GM18517 (cell line): ENCODE measurements around the gene GPT2.

ENCODE experiments used
- ATAC-seq: cut with Tn5 transposase; IDR thresholded peaks from one replicate; pipeline ENCODE4 v1.9.1; 2021; ENCODE audit warnings: mild to moderate bottlenecking, moderate library complexity; ENCODE audit not compliant: unreplicated experiment

The GPT2 gene

DNA sequence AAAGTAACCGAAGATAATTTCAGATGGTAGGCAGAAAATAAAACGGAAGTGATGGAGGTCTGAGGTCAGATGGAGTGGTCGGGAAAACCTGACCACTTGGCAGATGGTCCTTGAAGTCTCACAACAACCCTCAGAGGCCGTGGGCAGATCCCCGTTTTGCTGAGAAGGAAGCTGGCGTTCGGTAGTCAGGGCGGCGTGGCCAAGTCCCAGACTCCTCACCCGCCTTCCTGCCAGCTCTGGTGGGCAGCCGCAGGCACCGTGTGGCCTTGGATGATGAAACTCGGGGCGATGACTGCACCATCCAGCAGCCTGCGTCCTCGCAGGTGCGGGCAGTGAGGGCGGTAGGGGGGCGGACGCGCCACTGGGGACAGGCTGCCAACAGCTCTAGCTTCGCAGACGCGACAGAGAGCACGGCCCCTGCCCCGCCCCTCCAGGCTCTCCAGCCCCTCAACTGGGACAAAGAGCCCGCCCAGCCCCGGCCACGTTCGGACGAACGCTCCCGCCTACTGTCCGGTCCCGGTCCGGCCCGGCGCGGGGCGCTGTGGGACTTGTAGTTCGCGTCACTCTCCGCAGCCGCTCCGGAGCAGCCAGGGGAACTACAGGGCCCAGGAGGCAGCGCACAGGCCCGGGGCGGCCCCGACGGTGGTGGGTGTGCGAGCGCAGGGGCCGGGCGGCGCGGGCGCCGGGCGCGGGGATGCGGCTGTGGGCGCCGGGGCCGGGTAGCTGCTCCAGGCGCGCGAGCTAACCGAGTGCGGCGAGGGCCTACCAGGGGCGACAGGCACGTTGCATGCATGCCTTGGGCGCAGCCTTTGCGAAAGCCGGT is at the start of gene GPT2:
TSS of gene GPT2 (plus strand) at position 673 of the 823 bp plus-strand sequence. CDS start 354 bp downstream, outside the sequence.
- peak; percentile 97 for ATAC-seq

GRCh38 chr16:46836534-46837530 is 47.3 kb upstream of the GPT2 start:
- ATAC-seq, result no peak

GRCh38 chr16:46839986-46840443 is 44.1 kb upstream of the GPT2 start:
- no peak for ATAC-seq

DNA sequence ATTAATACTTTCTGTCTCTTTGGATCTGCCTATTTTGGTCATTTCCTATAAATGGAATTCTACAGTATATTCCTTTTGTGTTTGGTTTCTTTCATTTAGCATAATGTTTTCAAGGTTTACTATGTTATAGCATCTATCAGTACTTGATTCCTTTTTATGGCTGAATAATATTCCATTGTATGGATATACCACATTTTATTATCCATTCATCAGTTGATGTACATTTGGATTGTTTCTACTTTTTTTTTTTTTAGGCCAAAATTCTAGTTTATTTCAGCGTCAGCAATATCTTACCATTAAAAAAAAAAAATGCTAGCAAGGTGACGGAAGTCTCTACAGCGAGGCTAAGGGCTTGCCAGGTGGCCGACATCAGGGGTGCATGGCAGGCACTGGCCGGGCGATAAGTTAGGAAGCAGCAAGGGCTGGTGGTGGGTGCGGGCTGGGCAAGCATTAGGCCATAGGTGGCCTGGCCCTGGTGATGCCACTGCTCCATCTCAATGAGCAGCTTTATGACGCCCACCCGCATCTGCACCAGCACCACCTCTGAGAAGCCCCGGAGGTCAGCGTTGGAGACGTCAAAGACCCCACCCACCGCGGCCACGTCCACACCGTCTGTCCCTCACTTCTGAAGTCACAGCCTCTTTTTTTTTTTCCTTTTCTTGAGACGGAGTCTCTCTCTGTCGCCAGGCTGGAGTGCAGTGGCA is 41.8 kb upstream of the GPT2 start:
- ATAC-seq, result no peak

- ATAC-seq, result no peak
Measured at GRCh38 chr16:46843898-46844642, 40.1 kb upstream of the GPT2 start.

- ATAC-seq, result no peak
Measured at GRCh38 chr16:46844771-46845170, 39.4 kb upstream of the GPT2 start.

DNA sequence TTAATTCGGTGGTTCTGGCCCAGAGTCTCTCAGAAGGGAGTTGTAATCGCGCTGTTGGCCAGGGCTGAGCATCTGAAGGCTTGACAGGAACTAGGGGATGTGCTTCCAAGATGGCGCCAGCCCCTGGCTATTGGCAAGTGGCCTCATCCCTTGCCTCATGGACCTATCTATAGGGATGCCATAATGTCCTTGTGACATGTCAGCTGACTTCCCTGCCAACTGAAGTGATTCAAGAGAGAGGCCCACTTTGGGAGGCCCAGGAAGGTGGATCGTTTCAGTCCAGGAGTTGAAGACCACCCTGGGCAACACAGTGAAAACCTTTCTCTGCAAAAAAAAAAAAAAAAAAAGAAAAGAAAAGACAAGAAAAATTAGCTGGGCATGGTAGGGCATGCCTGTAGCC is 38.2 kb upstream of the GPT2 start:
- no peak for ATAC-seq

DNA sequence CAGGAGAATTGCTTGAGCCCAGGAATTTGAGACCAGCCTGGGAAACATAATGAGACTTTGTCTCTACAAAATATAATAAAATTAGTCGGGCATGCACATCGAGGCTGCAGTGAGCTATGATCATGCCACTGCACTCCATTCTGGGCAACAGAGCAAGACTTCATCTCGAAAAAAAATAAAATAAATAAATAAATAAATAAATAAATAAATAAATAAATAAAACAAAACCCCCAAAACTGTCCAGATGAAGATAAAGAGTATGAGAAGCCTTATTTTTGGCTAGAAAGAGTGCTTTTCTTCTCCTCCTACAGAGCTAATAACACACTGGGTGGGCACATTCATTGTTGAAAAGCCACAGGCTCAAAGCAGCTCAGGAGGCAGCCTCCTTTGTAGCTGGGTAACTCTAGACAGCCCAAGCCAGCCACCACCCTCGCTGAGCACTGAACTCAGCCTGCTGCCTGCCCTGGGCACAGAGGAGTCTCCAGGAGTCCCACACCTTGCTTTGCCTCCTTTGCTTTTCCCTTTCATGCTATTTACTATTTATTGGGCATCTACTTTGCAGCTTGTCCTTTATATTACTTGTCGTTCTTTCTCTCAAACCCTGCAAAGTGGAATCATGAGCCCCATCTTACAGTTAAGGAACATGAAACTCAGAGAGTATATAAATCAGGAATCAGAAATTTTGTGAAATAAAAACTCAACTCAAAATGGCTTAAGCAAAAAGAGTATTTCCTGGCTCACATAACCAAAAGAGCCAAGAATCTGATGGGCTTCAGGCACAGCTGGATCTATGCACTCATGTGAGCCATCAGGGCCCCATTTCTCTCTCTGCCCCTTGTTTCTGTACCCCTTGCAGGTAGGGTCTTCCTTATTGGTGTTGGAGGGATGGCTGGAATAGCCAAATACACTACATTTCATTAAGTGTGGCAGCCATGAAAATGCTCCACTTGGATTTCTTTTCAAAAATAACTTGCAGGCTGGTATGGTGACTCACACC is 35.1 kb upstream of the GPT2 start:
- no peak for ATAC-seq

DNA sequence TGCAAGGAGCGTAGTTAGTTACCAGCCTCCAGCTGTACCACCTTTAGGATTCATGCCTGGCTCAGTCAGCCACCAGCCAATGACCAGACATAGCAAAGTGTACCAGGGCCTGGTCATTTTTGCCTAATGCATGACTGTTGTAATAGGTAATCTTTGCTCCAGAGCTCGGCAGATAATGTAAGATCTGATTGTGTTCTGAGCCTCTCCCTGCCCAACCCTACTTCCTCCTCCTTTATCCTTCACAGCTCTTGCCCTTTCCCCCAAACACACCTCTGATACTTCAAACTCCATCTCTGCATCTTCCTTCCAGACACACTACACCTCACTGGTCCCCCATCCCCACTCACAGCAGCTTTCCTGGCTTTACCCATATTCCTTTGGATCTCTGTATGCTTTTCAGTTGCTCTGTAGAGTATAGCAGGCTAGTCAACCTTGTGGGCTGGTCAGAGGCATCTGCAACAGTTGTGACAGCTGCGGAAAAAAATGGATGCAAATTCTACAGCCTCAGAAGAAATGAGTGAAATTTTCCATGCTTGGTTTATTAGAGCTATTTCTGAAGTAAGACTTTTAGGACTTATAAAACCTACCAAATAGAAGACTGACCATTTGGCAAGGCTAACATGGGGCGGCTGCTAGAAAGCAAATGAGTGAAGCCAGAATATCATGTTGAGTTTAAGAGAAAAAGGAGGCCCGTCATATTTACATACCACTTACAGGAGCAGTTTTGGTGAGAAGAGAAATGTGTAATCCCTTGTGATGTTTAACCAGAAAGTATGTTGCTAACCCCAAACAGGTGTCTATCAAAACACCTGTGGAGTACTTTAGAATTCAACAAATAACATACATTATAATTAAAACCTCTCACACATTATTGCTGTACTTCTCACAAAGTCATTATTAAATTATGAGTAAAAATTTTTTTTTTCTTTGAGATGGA is 33.3 kb upstream of the GPT2 start:
- no peak for ATAC-seq

GRCh38 chr16:46852130-46852529 is 32.0 kb upstream of the GPT2 start:
- no peak for ATAC-seq

DNA sequence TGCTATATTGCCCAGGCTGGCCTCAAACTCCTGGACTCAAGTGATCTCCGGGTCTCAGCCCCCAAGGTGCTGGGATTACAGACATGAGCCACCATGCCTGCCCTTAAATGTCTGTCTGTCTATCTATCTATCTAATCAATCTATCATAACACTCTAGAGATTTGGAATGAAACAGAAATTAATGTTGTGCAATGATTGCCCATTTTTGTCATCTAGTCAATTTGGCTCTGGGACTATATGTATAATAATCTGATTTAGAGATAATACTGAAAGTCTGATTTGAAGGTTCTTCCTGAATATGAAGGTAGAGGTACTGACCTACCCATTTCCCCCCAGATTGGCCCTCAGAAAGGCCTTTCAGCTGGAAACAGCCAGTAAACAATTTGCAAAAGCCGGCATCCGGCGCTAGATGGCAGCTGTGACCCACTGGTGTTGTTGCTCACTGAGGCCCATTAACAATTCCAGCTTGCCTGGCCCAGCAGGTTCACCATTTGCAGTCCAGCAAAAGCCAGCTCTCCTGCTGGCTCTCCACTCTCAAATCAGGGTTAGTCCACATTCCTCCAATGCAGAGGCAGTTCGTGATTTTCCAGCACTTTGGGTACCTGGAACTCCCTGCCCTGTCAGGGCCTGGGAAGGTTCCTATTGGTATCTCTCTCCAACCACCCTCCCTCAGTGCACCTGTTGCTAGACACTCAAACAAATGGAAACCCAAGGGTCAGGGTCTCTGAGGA is 30.3 kb upstream of the GPT2 start:
- peak; percentile 55 for ATAC-seq

DNA sequence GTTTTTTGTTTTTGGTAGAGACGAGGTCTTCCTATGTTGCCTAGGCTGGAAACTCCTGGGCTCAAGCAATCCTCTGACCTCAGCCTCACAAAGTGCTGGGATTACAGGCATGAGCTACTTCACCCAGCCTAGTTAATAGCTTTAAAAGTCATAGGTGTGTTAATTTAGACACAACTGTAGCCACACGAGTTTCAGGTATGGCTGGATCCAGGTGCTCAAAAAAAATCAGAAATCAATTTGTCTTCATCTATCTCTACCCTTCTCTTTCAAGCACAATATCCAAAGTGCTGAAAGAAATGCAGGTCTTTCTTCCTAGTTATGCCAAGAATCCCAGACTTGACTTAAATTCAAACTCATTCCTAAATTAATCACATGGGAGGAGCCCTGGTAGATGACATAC is 29.3 kb upstream of the GPT2 start:
- no peak for ATAC-seq

DNA sequence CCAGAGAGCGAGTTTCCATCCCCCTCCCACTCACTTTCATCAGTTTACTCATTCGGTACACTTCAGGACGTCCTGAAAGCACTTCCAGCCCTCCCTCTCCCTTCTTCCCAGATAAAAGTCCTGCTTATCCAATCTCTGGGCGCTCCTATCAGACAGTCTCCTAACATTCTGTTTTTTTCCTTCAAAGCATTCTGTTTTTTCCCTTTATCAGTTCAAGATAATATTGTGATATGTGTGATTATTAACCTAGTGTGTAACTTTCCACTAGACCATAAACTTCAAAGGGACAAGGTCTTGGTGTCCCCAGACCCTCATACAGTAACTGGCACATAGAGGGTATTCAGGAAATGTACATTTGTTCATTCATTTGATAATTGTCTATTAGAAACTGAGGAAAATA is 28.8 kb upstream of the GPT2 start:
- ATAC-seq, result no peak

GRCh38 chr16:46857368-46857945 is 26.7 kb upstream of the GPT2 start:
- ATAC-seq, result no peak

GRCh38 chr16:46858151-46858550 is 26.0 kb upstream of the GPT2 start:
- ATAC-seq, result no peak

DNA sequence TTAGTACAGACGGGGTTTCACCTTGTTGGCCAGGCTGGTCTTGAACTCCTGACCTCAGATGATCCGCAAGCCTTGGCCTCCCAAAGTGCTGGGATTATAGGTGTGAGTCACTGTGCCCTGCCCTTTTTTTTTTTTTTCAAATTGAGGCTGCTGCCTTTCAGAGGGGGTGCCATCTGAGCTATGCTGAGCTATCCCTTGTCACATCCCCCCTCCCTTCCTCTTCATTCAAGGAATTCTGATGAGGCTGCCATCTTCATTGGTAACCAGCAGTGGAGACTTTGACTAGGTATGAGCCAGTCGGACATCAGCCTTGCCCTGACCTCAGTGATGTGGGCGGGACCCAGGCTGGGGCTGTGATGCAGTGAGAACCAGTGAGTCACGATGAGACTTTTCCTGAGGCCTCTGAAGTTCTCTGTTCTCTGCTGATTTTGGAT is 24.4 kb upstream of the GPT2 start:
- no peak for ATAC-seq
